ENCODE measurements around the gene OR10G8. TPM values are rescaled to one million over a fixed set of nuclear protein-coding genes. Genes with fewer than 3 reads are reported as not detected.
A peak's percentile ranks its signal among the peaks of the same experiment; 100 is the strongest.

The OR10G8 gene
- total RNA-seq, 1 experiment from 2014 or later: not detected

- CTCF ChIA-PET: interaction anchor here (0.7 to 1.6 kb wide), 6 partner anchors 9 to 513 kb away, joined by 3 to 21 read pairs (median 3); no protein-coding TSS in a partner anchor
Observed at GRCh38 chr11:124072147-124072546, 45.5 kb downstream of the OR10G8 start.

GRCh38 chr11:124074554-124074953, 48.0 kb downstream of the OR10G8 start:
- TF ChIP-seq CTCF (IDR thresholded peaks at IDR 0.05; ENCODE audit: insufficient read depth in 1 of 2, low read depth in 1 of 2, low read length in 1 of 2, severe bottlenecking in 1 of 2, unreplicated experiment in 1 of 2): no peak
- peaks cover 2% of the 10 kb centered on the region for H3K27me3 ChIP-seq (replicated peaks; ENCODE audit: control insufficient read depth, insufficient read depth, low read length)
- DNase-seq: no peak
- no peak overlapping the region for H3K4me3 ChIP-seq (ENCODE audit: low read depth, low read length)
- BruUV-seq (replicated peaks): no TSS peak
- H3K36me3 Mint-ChIP-seq (ENCODE audit: insufficient read depth, unreplicated experiment): no peaks in the 10 kb centered on the region
- POLR2A ChIA-PET: no interaction called here
- intact Hi-C loops (cut with micrococcal nuclease; ENCODE audit: unreplicated experiment): loop anchor here (10.0 kb wide), 2 partner anchors 250 to 330 kb away; partner anchors contain the start of gene OR8D2
- no peaks in the 10 kb centered on the region for H3K9me3 Mint-ChIP-seq (ENCODE audit: unreplicated experiment)
- no peak overlapping the region for H3K4me3 Mint-ChIP-seq (ENCODE audit: unreplicated experiment)
- CTCF ChIA-PET: no interaction called here
- H3K4me1 Mint-ChIP-seq (ENCODE audit: low read depth, unreplicated experiment): no peaks in the 10 kb centered on the region
- H3K4me1 ChIP-seq: no peaks in the 10 kb centered on the region
- no peak overlapping the region for H3K27ac Mint-ChIP-seq (ENCODE audit: unreplicated experiment)
- H3K27me3 Mint-ChIP-seq (ENCODE audit: insufficient read depth, unreplicated experiment): peaks cover 21% of the 10 kb centered on the region
- H3K9me3 ChIP-seq: no peaks in the 10 kb centered on the region
- H3K36me3 ChIP-seq (ENCODE audit: control insufficient read depth, insufficient read depth, low read length): no peaks in the 10 kb centered on the region

More at GRCh38 chr11:124072147-124072546, 45.5 kb downstream of the OR10G8 start:
- intact Hi-C loops (cut with micrococcal nuclease; ENCODE audit: unreplicated experiment): loop anchor here (10.0 kb wide), 2 partner anchors 253 to 333 kb away; partner anchors contain the start of gene OR8D2
- peaks cover 27% of the 10 kb centered on the region for H3K27me3 Mint-ChIP-seq (ENCODE audit: insufficient read depth, unreplicated experiment)
- no peaks in the 10 kb centered on the region for H3K9me3 ChIP-seq
- TF ChIP-seq CTCF (IDR thresholded peaks at IDR 0.05; ENCODE audit: insufficient read depth in 1 of 2, low read depth in 1 of 2, low read length in 1 of 2, severe bottlenecking in 1 of 2, unreplicated experiment in 1 of 2): no peak
- no peaks in the 10 kb centered on the region for H3K4me1 Mint-ChIP-seq (ENCODE audit: low read depth, unreplicated experiment)
- no peaks in the 10 kb centered on the region for H3K36me3 ChIP-seq (ENCODE audit: control insufficient read depth, insufficient read depth, low read length)
- no peak overlapping the region for H3K4me3 Mint-ChIP-seq (ENCODE audit: unreplicated experiment)
- H3K4me3 ChIP-seq (ENCODE audit: low read depth, low read length): no peak overlapping the region
- no peaks in the 10 kb centered on the region for H3K4me1 ChIP-seq
- no peak for DNase-seq
- H3K9me3 Mint-ChIP-seq (ENCODE audit: unreplicated experiment): no peaks in the 10 kb centered on the region
- POLR2A ChIA-PET: no interaction called here
- peaks cover 2% of the 10 kb centered on the region for H3K27me3 ChIP-seq (replicated peaks; ENCODE audit: control insufficient read depth, insufficient read depth, low read length)
- BruUV-seq (replicated peaks): no TSS peak
- no peak overlapping the region for H3K27ac Mint-ChIP-seq (ENCODE audit: unreplicated experiment)
- no peaks in the 10 kb centered on the region for H3K36me3 Mint-ChIP-seq (ENCODE audit: insufficient read depth, unreplicated experiment)

- no peaks in the 10 kb centered on the region for H3K36me3 Mint-ChIP-seq (ENCODE audit: insufficient read depth, unreplicated experiment)
- CTCF ChIA-PET: interaction anchor here (0.8 kb wide), 1 partner anchor 8 kb away, joined by 3 read pairs; no protein-coding TSS in a partner anchor
- no peak overlapping the region for H3K27ac Mint-ChIP-seq (ENCODE audit: unreplicated experiment)
- no peak for DNase-seq
- Histone ChIP-seq H3K27me3 (replicated peaks; ENCODE audit: control insufficient read depth, insufficient read depth, low read length) (no peaks in the 10 kb centered on the region; the same call in 1 of the 2 replicates), H3K9me3 (no peaks in the 10 kb centered on the region), H3K4me1 (no peaks in the 10 kb centered on the region), H3K4me3 (ENCODE audit: low read depth, low read length) (no peak overlapping the region), H3K36me3 (ENCODE audit: control insufficient read depth, insufficient read depth, low read length) (no peaks in the 10 kb centered on the region)
- POLR2A ChIA-PET: no interaction called here
- H3K27me3 Mint-ChIP-seq (ENCODE audit: insufficient read depth, unreplicated experiment): peaks cover 21% of the 10 kb centered on the region
- no peak for TF ChIP-seq CTCF (IDR thresholded peaks at IDR 0.05; ENCODE audit: insufficient read depth in 1 of 2, low read depth in 1 of 2, low read length in 1 of 2, severe bottlenecking in 1 of 2, unreplicated experiment in 1 of 2)
- peak overlapping the region; percentile 65 for H3K4me3 Mint-ChIP-seq (ENCODE audit: unreplicated experiment)
- BruUV-seq (replicated peaks): no TSS peak
- intact Hi-C loops (cut with micrococcal nuclease; ENCODE audit: unreplicated experiment): loop anchor here (10.0 kb wide), 2 partner anchors 249 to 329 kb away; partner anchors contain the start of gene OR8D2
- no peaks in the 10 kb centered on the region for H3K4me1 Mint-ChIP-seq (ENCODE audit: low read depth, unreplicated experiment)
- H3K9me3 Mint-ChIP-seq (ENCODE audit: unreplicated experiment): no peaks in the 10 kb centered on the region
Observed at GRCh38 chr11:124075492-124075840, 48.9 kb downstream of the OR10G8 start.

Data from Caco-2 (cell line).